B cell (primary cell): ENCODE measurements around the gene KLK13. TPM values are rescaled to one million over a fixed set of nuclear protein-coding genes. Genes with fewer than 3 reads are reported as not detected.

ENCODE experiments used
- ATAC-seq: fragments of 200-7000 bp; cut with Tn5 transposase; one replicate; pipeline ENCODE4 v1.10.0; 2021; ENCODE audit warnings: low read depth, mild to moderate bottlenecking, moderate number of reproducible peaks, moderate library complexity
- CTCF ChIA-PET: fragments of 350-600 bp; sonication (Branson Sonifier 250); formaldehyde crosslinking; loops from one replicate; lab custom pipeline; 2021; ENCODE audit warnings: antibody characterized with exemption, inconsistent platforms; lab: Charles Lee
- POLR2A ChIA-PET: fragments of 350-600 bp; sonication (Branson Sonifier 250); formaldehyde crosslinking; loops from one replicate; lab custom pipeline; 2021; ENCODE audit warnings: antibody characterized with exemption; lab: Charles Lee
- DNase-seq: peaks from one replicate; pipeline ENCODE4 v3.0.0; 2013
- H2AFZ ChIP-seq: 2 replicates; pipeline ENCODE4 v1.6.1; 2012; ENCODE audit warnings: mild to moderate bottlenecking, low read depth, low read length; ENCODE audit not compliant: insufficient read depth, poor library complexity, severe bottlenecking
- H3K27ac ChIP-seq, 2 donors: 1 replicate in 1 of 2; 2 replicates in 1 of 2; pipeline ENCODE4 v1.5.1; 2012 to 2013; ENCODE audit warnings: low read length in 2 of 2, mild to moderate bottlenecking in 2 of 2, moderate library complexity in 1 of 2
- H3K27me3 ChIP-seq, 4 experiments: fragments of 200-600 bp in 1 of 4; sonication (generic) in 1 of 4; replicated peaks in 1 of 4; 1 replicate in 2 of 4; 2 replicates in 2 of 4; pipeline versions ENCODE4 v1.6.1 to v1.7.0; 2013 to 2016; ENCODE audit warnings: low read length in 3 of 4, mild to moderate bottlenecking in 2 of 4, mixed read lengths in 1 of 4, moderate library complexity in 1 of 4; ENCODE audit not compliant: insufficient read depth in 4 of 4, control insufficient read depth in 3 of 4; ENCODE audit errors: control extremely low read depth in 1 of 4
- H3K36me3 ChIP-seq, 2 experiments: replicated peaks in 1 of 2; 1 replicate in 1 of 2; 2 replicates in 1 of 2; pipeline versions ENCODE4 v1.6.1 to v1.7.1; 2013; ENCODE audit warnings: low read length in 1 of 2; ENCODE audit not compliant: insufficient read depth in 2 of 2, control insufficient read depth in 1 of 2; ENCODE audit errors: control extremely low read depth in 1 of 2, extremely low read depth in 1 of 2
- H3K4me1 ChIP-seq, 2 donors: fragments of 200-600 bp in 1 of 2; sonication (generic) in 1 of 2; 1 replicate in 1 of 2; 2 replicates in 1 of 2; pipeline versions ENCODE4 v1.5.1 to v1.6.1; 2013 to 2017; ENCODE audit warnings: low read length in 2 of 2; ENCODE audit not compliant: control insufficient read depth in 2 of 2, insufficient read depth in 2 of 2
- H3K4me2 ChIP-seq: replicated peaks from 2 replicates; pipeline ENCODE3; 2012; ENCODE audit warnings: mild to moderate bottlenecking, low read depth, low read length; ENCODE audit not compliant: poor library complexity, severe bottlenecking
- H3K4me3 ChIP-seq, 5 experiments: fragments of 200-600 bp in 1 of 5; sonication (generic) in 1 of 5; 1 replicate in 3 of 5; 2 replicates in 2 of 5; pipeline versions ENCODE4 v1.5.1 to v1.7.0; 2011 to 2016; ENCODE audit warnings: low read length in 4 of 5, mild to moderate bottlenecking in 4 of 5, low read depth in 2 of 5, control low read depth in 1 of 5, moderate library complexity in 1 of 5; ENCODE audit not compliant: insufficient read depth in 1 of 5; ENCODE audit errors: control extremely low read depth in 1 of 5, extremely low read depth in 1 of 5
- H3K79me2 ChIP-seq: fragments of 200-600 bp; sonication (generic); one replicate; pipeline ENCODE4 v1.6.0; 2016; ENCODE audit warnings: low read length; ENCODE audit not compliant: control insufficient read depth, insufficient read depth
- H3K9ac ChIP-seq: fragments of 200-600 bp; sonication (generic); 2 replicates; pipeline ENCODE4 v1.6.1; 2017; ENCODE audit warnings: mild to moderate bottlenecking, low read length, moderate library complexity
- H3K9me3 ChIP-seq, 3 donors: one replicate each; pipeline versions ENCODE4 v1.6.1 to v1.7.1; 2013; ENCODE audit warnings: low read length in 2 of 3; ENCODE audit not compliant: control insufficient read depth in 2 of 3, insufficient read depth in 1 of 3; ENCODE audit errors: control extremely low read depth in 1 of 3
- H4K20me1 ChIP-seq: 2 replicates; pipeline ENCODE4 v1.6.0; 2012; ENCODE audit warnings: mild to moderate bottlenecking, low read length; ENCODE audit not compliant: insufficient read depth, control insufficient read depth, poor library complexity, severe bottlenecking
- H3K27ac Mint-ChIP-seq: one replicate; pipeline ENCODE4 v1.8.0; 2021; ENCODE audit warnings: mixed read lengths
- H3K27me3 Mint-ChIP-seq: one replicate; pipeline ENCODE4 v1.8.0; 2021; ENCODE audit warnings: mixed read lengths
- H3K4me1 Mint-ChIP-seq: one replicate; pipeline ENCODE4 v1.8.0; 2021; ENCODE audit warnings: mixed read lengths
- H3K4me3 Mint-ChIP-seq: one replicate; pipeline ENCODE4 v1.8.0; 2021; ENCODE audit warnings: mixed read lengths
- H3K9me3 Mint-ChIP-seq: one replicate; pipeline ENCODE4 v1.8.0; 2022; ENCODE audit warnings: mixed read lengths; ENCODE audit not compliant: insufficient read depth
- CTCF ChIP-seq: fragments of 200-600 bp; IDR thresholded peaks from one replicate; pipeline ENCODE4 v1.8.0; 2022; ENCODE audit warnings: antibody characterized with exemption, mild to moderate bottlenecking
- EZH2 ChIP-seq: IDR thresholded peaks from 2 replicates; pipeline ENCODE4 v1.6.1; 2012; ENCODE audit warnings: borderline replicate concordance, low read depth, mild to moderate bottlenecking, moderate library complexity, low read length; ENCODE audit not compliant: insufficient read depth, poor library complexity, severe bottlenecking
- WGBS: methylation state at CpG from one replicate; pipeline ENCODE4 v1.1.5; 2013; ENCODE audit warnings: missing lambda C conversion rate; ENCODE audit not compliant: insufficient coverage; 5-methylcytosine and 5-hydroxymethylcytosine counted together
- intact Hi-C: fragments of 100-400 bp; cut with micrococcal nuclease; formaldehyde crosslinking; loops from one replicate; pipeline ENCODE4 v1.10.0; 2022
- polyA plus RNA-seq: library from polyadenylated mRNA; depleted of rRNA; stranded (reverse); fragments of >200 nt; gene quantifications from 2 replicates; pipeline ENCODE4 v1.2.3, GENCODE V29; 2012
- total RNA-seq, 2 donors: library from RNA; stranded (reverse); fragments of 120-200 nt in 1 of 2; gene quantifications; 1 replicate in 1 of 2; 2 replicates in 1 of 2; pipeline versions ENCODE4 v1.2.3 to v1.2.4, GENCODE V29; 2013 to 2022

KLK13 gene
- total and polyA plus RNA-seq, 2 donors (not counting 1 experiment from before 2014, with no cell fraction given): not detected

- Mint-ChIP-seq H3K27ac (no peak overlapping the region), H3K4me1 (no peaks in the 10 kb centered on the region), H3K9me3 (no peaks in the 10 kb centered on the region), H3K4me3 (no peak overlapping the region), H3K27me3 (peaks cover 37% of the 10 kb centered on the region)
- DNase-seq (no peak), ATAC-seq (no peak)
- no peak overlapping the region for H3K27ac ChIP-seq
- WGBS: 46% methylated on average over 2 of the region's 4 CpGs
- intact Hi-C loops: no loop called here
- CTCF ChIA-PET: no interaction called here
- POLR2A ChIA-PET: no interaction called here
- peaks cover 0 to 17% (median 4%) of the 10 kb centered on the region in 4 experiments for H3K27me3 ChIP-seq
- H3K36me3 ChIP-seq: no peaks in the 10 kb centered on the region
- H4K20me1 ChIP-seq: no peaks in the 10 kb centered on the region
- no peak overlapping the region for H3K9ac ChIP-seq
- no peak overlapping the region for H3K4me2 ChIP-seq
- no peaks in the 10 kb centered on the region for H3K4me1 ChIP-seq
- peaks cover 0 to 3% (median 0%) of the 10 kb centered on the region in 3 donors for H3K9me3 ChIP-seq
- no peak overlapping the region for H2AFZ ChIP-seq
- no peak overlapping the region for H3K4me3 ChIP-seq
- H3K79me2 ChIP-seq: no peaks in the 10 kb centered on the region
- TF ChIP-seq CTCF (no peak), EZH2 (no peak)
These were observed 54.7 kb downstream of the KLK13 start for GRCh38 chr19:51010066-51010795.

GRCh38 chr19:51009061-51009891 lies 55.6 kb downstream of the KLK13 start:
- Mint-ChIP-seq H3K27ac (no peak overlapping the region), H3K4me3 (no peak overlapping the region), H3K27me3 (peaks cover 31% of the 10 kb centered on the region), H3K4me1 (no peaks in the 10 kb centered on the region), H3K9me3 (no peaks in the 10 kb centered on the region)
- peaks cover 0 to 7% (median 2%) of the 10 kb centered on the region in 4 experiments for H3K27me3 ChIP-seq
- no peaks in the 10 kb centered on the region for H3K4me1 ChIP-seq
- H3K4me2 ChIP-seq: no peak overlapping the region
- no peak overlapping the region for H2AFZ ChIP-seq
- DNase-seq: no peak
- H3K27ac ChIP-seq: no peak overlapping the region
- no peak overlapping the region for H3K4me3 ChIP-seq
- CTCF ChIA-PET: no interaction called here
- intact Hi-C loops: no loop called here
- no peaks in the 10 kb centered on the region for H3K79me2 ChIP-seq
- H3K36me3 ChIP-seq: no peaks in the 10 kb centered on the region
- TF ChIP-seq CTCF (no peak), EZH2 (no peak)
- POLR2A ChIA-PET: no interaction called here
- WGBS: 80% methylated on average over 13 of the region's 19 CpGs
- no peaks in the 10 kb centered on the region for H4K20me1 ChIP-seq
- H3K9ac ChIP-seq: no peak overlapping the region
- ATAC-seq: no peak
- peaks cover 0 to 3% (median 0%) of the 10 kb centered on the region in 3 donors for H3K9me3 ChIP-seq
